ENCODE measurements around the gene ENTR1. TPM values are rescaled to one million over a fixed set of nuclear protein-coding genes. Genes with fewer than 3 reads are reported as not detected.

ENTR1 gene
- total RNA-seq, 1 donor from 2014 or later: 101 TPM

DNA sequence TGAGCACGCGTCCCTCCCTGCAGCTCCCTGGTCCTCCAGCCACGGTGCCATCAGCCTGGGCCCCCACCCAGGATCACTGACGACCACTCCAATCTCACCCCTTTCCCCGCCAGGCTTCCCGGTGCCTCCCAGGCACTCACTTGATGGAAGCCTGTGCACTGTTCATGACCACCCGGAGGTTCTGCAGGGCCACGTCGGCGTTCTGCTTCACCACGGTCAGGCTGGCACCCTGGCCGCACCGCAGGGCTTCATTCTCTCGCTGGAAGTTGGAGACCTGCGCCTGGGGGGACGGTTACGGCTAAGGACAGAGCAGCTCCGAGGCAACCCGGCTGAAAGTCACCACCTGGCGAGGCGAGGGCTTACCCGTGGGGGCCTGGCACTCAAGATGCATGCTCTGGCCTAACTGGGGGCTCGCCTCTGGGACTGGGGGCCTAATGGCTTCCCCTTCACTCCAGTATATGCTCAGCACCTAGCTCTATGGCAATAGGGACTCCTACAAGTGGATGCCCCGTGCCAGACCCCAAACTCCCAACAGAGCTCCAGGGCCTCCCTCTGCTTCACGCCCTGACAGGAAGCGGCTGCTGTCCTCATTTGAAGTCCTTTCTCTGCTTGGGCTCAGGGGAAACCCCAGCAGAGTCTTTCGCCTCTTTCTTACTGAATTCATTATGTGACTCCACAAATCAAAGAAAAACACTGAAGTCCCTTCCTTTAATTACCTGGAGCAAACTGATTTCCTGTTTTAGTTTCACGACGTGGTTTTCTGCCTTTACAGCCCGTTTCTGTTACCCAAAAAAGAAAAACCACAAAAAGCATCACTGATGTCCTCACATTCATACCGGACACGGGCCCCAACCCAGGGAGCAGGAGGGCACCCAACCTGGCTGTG, 6.3 kb downstream of the ENTR1 start:
- H3K4me1 Mint-ChIP-seq: peaks cover 59% of the 10 kb centered on the region

DNA sequence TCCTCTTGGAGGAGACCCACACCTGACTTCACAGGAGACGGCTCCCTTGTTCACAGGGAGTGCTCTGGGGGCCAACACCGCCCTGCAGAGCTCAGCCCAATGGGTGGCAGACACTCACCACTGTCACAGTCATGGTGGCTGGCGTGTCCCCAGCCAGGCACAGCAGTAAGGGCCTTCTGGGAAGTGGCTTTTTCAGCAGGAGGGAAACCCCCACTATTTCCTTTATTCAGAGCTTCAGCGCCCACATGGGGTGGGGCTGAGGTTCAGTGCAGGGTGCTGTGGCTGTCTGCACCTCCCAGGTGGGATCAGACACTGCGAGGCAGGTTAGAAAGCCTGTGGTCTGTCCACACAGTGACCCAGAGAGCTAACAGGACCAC, 6.9 kb downstream of the ENTR1 start:
- H3K4me3 Mint-ChIP-seq: peak overlapping the region; percentile 35

More for the DNA sequence above, 6.3 kb downstream of the ENTR1 start:
- DNase-seq (no peak), ATAC-seq (ENCODE audit: low read depth) (peak; percentile 18)
- intact Hi-C loops (cut with micrococcal nuclease): loop anchor here (5.0 to 10.0 kb wide), 2 partner anchors 159 to 287 kb away; partner anchors contain the start of genes QSOX2 and TMEM250
- peak overlapping the region; percentile 85 for H3K27ac Mint-ChIP-seq
- peaks cover 50% of the 10 kb centered on the region for H3K36me3 Mint-ChIP-seq (ENCODE audit: low read depth)
- H3K27me3 Mint-ChIP-seq: no peaks in the 10 kb centered on the region
- TF ChIP-seq, protein P1, sequence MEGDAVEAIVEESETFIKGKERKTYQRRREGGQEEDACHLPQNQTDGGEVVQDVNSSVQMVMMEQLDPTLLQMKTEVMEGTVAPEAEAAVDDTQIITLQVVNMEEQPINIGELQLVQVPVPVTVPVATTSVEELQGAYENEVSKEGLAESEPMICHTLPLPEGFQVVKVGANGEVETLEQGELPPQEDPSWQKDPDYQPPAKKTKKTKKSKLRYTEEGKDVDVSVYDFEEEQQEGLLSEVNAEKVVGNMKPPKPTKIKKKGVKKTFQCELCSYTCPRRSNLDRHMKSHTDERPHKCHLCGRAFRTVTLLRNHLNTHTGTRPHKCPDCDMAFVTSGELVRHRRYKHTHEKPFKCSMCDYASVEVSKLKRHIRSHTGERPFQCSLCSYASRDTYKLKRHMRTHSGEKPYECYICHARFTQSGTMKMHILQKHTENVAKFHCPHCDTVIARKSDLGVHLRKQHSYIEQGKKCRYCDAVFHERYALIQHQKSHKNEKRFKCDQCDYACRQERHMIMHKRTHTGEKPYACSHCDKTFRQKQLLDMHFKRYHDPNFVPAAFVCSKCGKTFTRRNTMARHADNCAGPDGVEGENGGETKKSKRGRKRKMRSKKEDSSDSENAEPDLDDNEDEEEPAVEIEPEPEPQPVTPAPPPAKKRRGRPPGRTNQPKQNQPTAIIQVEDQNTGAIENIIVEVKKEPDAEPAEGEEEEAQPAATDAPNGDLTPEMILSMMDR (IDR thresholded peaks at IDR 0.05): no peak
- POLR2A ChIA-PET: interaction anchor here (0.5 to 2.0 kb wide), 7 partner anchors 9 to 836 kb away, joined by 3 to 9 read pairs (median 4); partner anchors contain the start of gene DNLZ
- peak overlapping the region; percentile 52 for H3K4me3 Mint-ChIP-seq
- no peaks in the 10 kb centered on the region for H3K9me3 Mint-ChIP-seq
- CTCF ChIA-PET: no interaction called here

DNA sequence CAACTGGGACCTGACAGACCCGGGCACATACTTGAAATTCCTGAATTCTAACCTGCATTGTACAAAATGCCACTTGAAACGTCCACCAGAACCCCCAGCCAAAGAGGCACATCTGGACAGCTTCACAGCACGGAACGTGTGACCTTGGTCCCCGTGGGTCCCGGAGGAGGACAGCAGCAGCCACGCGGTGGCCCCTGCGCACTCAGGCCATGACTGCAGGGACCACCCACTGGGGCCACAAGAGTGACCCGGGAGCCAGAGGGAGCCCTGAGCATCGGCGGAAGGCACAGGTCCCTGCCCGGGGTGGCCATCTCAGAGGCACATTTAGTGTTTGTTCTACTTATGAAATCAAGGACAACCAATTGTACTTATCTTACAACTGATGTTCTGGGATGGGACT, 8.3 kb downstream of the ENTR1 start:
- TF ChIP-seq, protein P1 (IDR thresholded peaks at IDR 0.05): no peak
- H3K27me3 Mint-ChIP-seq: no peaks in the 10 kb centered on the region
- ATAC-seq (ENCODE audit: low read depth): no peak

More for the DNA sequence above, 6.9 kb downstream of the ENTR1 start:
- Mint-ChIP-seq H3K9me3 (no peaks in the 10 kb centered on the region), H3K27me3 (no peaks in the 10 kb centered on the region), H3K36me3 (ENCODE audit: low read depth) (peaks cover 48% of the 10 kb centered on the region), H3K4me1 (peaks cover 59% of the 10 kb centered on the region), H3K27ac (peak overlapping the region; percentile 85)
- ATAC-seq (ENCODE audit: low read depth) (peak; percentile 73), DNase-seq (peak; percentile 37)
- TF ChIP-seq, protein P1 (IDR thresholded peaks at IDR 0.05): no peak
- intact Hi-C loops (cut with micrococcal nuclease): loop anchor here (5.0 to 10.0 kb wide), 2 partner anchors 159 to 286 kb away; partner anchors contain the start of genes QSOX2 and TMEM250
- CTCF ChIA-PET: no interaction called here
- POLR2A ChIA-PET: interaction anchor here (1.0 to 2.0 kb wide), 5 partner anchors 10 to 837 kb away, joined by 3 to 9 read pairs (median 4); partner anchors contain the start of gene DNLZ

DNA sequence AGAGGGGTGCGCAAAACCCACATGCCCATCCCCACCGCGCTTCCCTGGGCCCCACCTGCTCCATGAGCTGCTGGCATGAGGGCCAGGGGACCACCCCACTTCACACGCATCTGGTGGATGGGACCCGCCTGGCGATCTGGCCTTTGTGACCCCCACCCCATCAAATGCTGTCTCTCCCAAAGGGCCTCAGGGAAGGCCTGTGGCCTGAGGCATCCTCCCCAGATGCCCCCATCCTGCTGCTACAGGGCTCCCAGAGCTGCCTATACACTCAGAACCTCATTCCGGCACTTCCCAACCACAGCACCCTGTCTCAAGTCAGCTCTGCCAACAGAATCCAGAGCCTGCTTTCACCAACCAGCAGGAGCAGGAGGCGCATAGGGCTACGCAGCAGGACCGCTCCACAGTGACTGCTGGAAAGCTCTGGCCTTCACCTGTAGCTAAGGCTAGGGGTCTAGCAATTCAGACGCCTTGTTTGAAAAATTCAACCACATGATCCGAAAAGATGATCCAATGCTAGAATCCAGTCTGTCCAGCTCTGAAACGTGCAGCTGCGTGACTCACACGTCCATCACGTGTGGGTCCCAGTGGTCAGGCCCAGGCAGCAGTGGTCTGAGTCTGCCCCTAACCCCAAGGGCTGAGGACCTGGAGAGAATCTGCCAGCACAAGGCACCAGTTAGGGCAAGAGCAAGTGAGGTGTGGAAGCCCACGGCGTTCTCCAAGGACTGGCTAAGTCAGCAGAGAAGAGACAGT, 9.1 kb downstream of the ENTR1 start:
- Mint-ChIP-seq H3K4me3 (no peak overlapping the region), H3K4me1 (peaks cover 54% of the 10 kb centered on the region), H3K27ac (peak overlapping the region; percentile 24), H3K9me3 (no peaks in the 10 kb centered on the region), H3K27me3 (no peaks in the 10 kb centered on the region), H3K36me3 (ENCODE audit: low read depth) (peaks cover 52% of the 10 kb centered on the region)
- DNase-seq (no peak), ATAC-seq (ENCODE audit: low read depth) (no peak)
- intact Hi-C loops (cut with micrococcal nuclease): loop anchor here (5.0 to 10.0 kb wide), 2 partner anchors 157 to 284 kb away; partner anchors contain the start of genes QSOX2 and TMEM250
- POLR2A ChIA-PET: interaction anchor here (0.5 to 2.8 kb wide), 4 partner anchors 8 to 45 kb away, joined by 4 to 14 read pairs (median 8); partner anchors contain the start of gene DNLZ
- CTCF ChIA-PET: interaction anchor here (1.5 kb wide), 4 partner anchors 8 to 38 kb away, joined by 3 to 8 read pairs (median 6); partner anchors contain the start of gene DNLZ
- TF ChIP-seq, protein P1 (IDR thresholded peaks at IDR 0.05): no peak

More for the DNA sequence above, 8.3 kb downstream of the ENTR1 start:
- no peak for DNase-seq
- peaks cover 54% of the 10 kb centered on the region for H3K4me1 Mint-ChIP-seq
- intact Hi-C loops (cut with micrococcal nuclease): loop anchor here (5.0 to 10.0 kb wide), 2 partner anchors 157 to 285 kb away; partner anchors contain the start of genes QSOX2 and TMEM250
- peak overlapping the region; percentile 56 for H3K27ac Mint-ChIP-seq
- H3K36me3 Mint-ChIP-seq (ENCODE audit: low read depth): peaks cover 49% of the 10 kb centered on the region
- ChIA-PET CTCF (interaction anchor here (1.5 kb wide), 3 partner anchors 10 to 39 kb away, joined by 3 to 8 read pairs (median 4); partner anchors contain the start of gene DNLZ), POLR2A (interaction anchor here (1.7 to 2.8 kb wide), 2 partner anchors 8 to 39 kb away, joined by 10 to 14 read pairs; partner anchors contain the start of gene DNLZ)
- H3K9me3 Mint-ChIP-seq: no peaks in the 10 kb centered on the region
- no peak overlapping the region for H3K4me3 Mint-ChIP-seq

Data from activated B cell treated with CpG ODN at 0.5 μM for 24 hours (primary cell).